Muscle layer of duodenum (tissue), 2 donors: ENCODE results near the gene MACROD1.
A peak's percentile ranks its signal among the peaks of the same experiment; 100 is the strongest.

Source experiments
- H3K27ac ChIP-seq: one replicate; pipeline ENCODE4 v1.7.0; 2013; ENCODE audit warnings: mild to moderate bottlenecking, low read length
- H3K27me3 ChIP-seq: one replicate; pipeline ENCODE4 v1.7.0; 2013; ENCODE audit warnings: low read depth, mild to moderate bottlenecking, control low read depth, low read length
- H3K36me3 ChIP-seq, 2 donors: one replicate each; pipeline ENCODE4 v1.7.0; 2013; ENCODE audit warnings: low read length in 2 of 2, control low read depth in 1 of 2, mild to moderate bottlenecking in 1 of 2; ENCODE audit not compliant: insufficient read depth in 2 of 2, control insufficient read depth in 1 of 2
- H3K4me1 ChIP-seq, 2 donors: one replicate each; pipeline ENCODE4 v1.7.0; 2013; ENCODE audit warnings: low read length in 2 of 2, mild to moderate bottlenecking in 2 of 2, control low read depth in 1 of 2, moderate library complexity in 1 of 2; ENCODE audit not compliant: insufficient read depth in 2 of 2, control insufficient read depth in 1 of 2
- H3K4me3 ChIP-seq, 2 donors: one replicate each; pipeline ENCODE4 v1.7.0; 2013; ENCODE audit warnings: low read length in 2 of 2, low read depth in 1 of 2, mild to moderate bottlenecking in 1 of 2
- H3K9me3 ChIP-seq, 2 donors: one replicate each; pipeline ENCODE4 v1.7.0; 2013; ENCODE audit warnings: low read length in 2 of 2, control low read depth in 1 of 2, mild to moderate bottlenecking in 1 of 2; ENCODE audit not compliant: control insufficient read depth in 1 of 2
- donor health status: healthy.

The MACROD1 gene

GRCh38 chr11:64007160-64007628 is 158.7 kb downstream of the MACROD1 start:
- Histone ChIP-seq H3K4me1 (peaks cover 0 to 25% of the 10 kb centered on the region in 2 donors), H3K36me3 (no peaks in the 10 kb centered on the region), H3K27ac (no peak overlapping the region), H3K27me3 (no peaks in the 10 kb centered on the region), H3K9me3 (no peaks in the 10 kb centered on the region), H3K4me3 (peak overlapping the region; percentile 57 to 65)

- H3K27me3 ChIP-seq: no peaks in the 10 kb centered on the region
- H3K27ac ChIP-seq: no peak overlapping the region
- no peaks in the 10 kb centered on the region for H3K36me3 ChIP-seq
- H3K9me3 ChIP-seq: no peaks in the 10 kb centered on the region
- H3K4me3 ChIP-seq: no peak overlapping the region
- H3K4me1 ChIP-seq: peaks cover 0 to 33% of the 10 kb centered on the region in 2 donors
Measured at GRCh38 chr11:64006398-64006797, 159.5 kb downstream of the MACROD1 start.

- Histone ChIP-seq H3K4me1 (peaks cover 0 to 40% of the 10 kb centered on the region in 2 donors), H3K27me3 (no peaks in the 10 kb centered on the region), H3K9me3 (no peaks in the 10 kb centered on the region), H3K4me3 (no peak overlapping the region), H3K36me3 (no peaks in the 10 kb centered on the region), H3K27ac (no peak overlapping the region)
Measured at GRCh38 chr11:64005691-64006090, 160.2 kb downstream of the MACROD1 start.

- Histone ChIP-seq H3K4me3 (no peak overlapping the region), H3K36me3 (no peaks in the 10 kb centered on the region), H3K27ac (no peak overlapping the region), H3K4me1 (peaks cover 0 to 51% of the 10 kb centered on the region in 2 donors), H3K9me3 (no peaks in the 10 kb centered on the region), H3K27me3 (no peaks in the 10 kb centered on the region)
Measured at GRCh38 chr11:64004590-64004984, 161.3 kb downstream of the MACROD1 start.

GRCh38 chr11:64003807-64004589 is 161.9 kb downstream of the MACROD1 start:
- no peaks in the 10 kb centered on the region for H3K36me3 ChIP-seq
- H3K27ac ChIP-seq: no peak overlapping the region
- no peaks in the 10 kb centered on the region for H3K9me3 ChIP-seq
- no peak overlapping the region for H3K4me3 ChIP-seq
- peaks cover 0 to 57% of the 10 kb centered on the region in 2 donors for H3K4me1 ChIP-seq
- H3K27me3 ChIP-seq: no peaks in the 10 kb centered on the region

GRCh38 chr11:64001484-64002420 is 164.2 kb downstream of the MACROD1 start:
- Histone ChIP-seq H3K9me3 (no peaks in the 10 kb centered on the region), H3K27ac (no peak overlapping the region), H3K36me3 (peaks cover 11 to 16% of the 10 kb centered on the region in 2 donors), H3K27me3 (no peaks in the 10 kb centered on the region), H3K4me3 (peak overlapping the region in 1 of 2 donors; percentile 66), H3K4me1 (peaks cover 0 to 47% of the 10 kb centered on the region in 2 donors)

- H3K4me3 ChIP-seq: peak overlapping the region in 1 of 2 donors; percentile 66
- peaks cover 13 to 24% of the 10 kb centered on the region in 2 donors for H3K36me3 ChIP-seq
- H3K9me3 ChIP-seq: no peaks in the 10 kb centered on the region
- peaks cover 0 to 43% of the 10 kb centered on the region in 2 donors for H3K4me1 ChIP-seq
- no peaks in the 10 kb centered on the region for H3K27me3 ChIP-seq
- no peak overlapping the region for H3K27ac ChIP-seq
Measured at GRCh38 chr11:64000740-64001483, 165.0 kb downstream of the MACROD1 start.

- H3K27me3 ChIP-seq: no peaks in the 10 kb centered on the region
- peaks cover 13 to 31% of the 10 kb centered on the region in 2 donors for H3K36me3 ChIP-seq
- no peaks in the 10 kb centered on the region for H3K9me3 ChIP-seq
- H3K4me1 ChIP-seq: peaks cover 0 to 43% of the 10 kb centered on the region in 2 donors
- H3K4me3 ChIP-seq: peak overlapping the region in 1 of 2 donors; percentile 66
- no peak overlapping the region for H3K27ac ChIP-seq
Measured at GRCh38 chr11:64000026-64000739, 165.7 kb downstream of the MACROD1 start.

- Histone ChIP-seq H3K27me3 (no peaks in the 10 kb centered on the region), H3K36me3 (peaks cover 13 to 37% of the 10 kb centered on the region in 2 donors), H3K4me3 (peak overlapping the region in 1 of 2 donors; percentile 66), H3K9me3 (no peaks in the 10 kb centered on the region), H3K27ac (no peak overlapping the region), H3K4me1 (peaks cover 0 to 43% of the 10 kb centered on the region in 2 donors)
Measured at GRCh38 chr11:63999349-64000025, 166.4 kb downstream of the MACROD1 start.
